UCSD-AML1 (cell line): ENCODE data around the gene FLT4.

Experiments
- DNase-seq: peaks from one replicate; lab custom pipeline; 2025; ENCODE audit not compliant: unreplicated experiment; lab: John Stamatoyannopoulos, UW

Gene FLT4

DNA sequence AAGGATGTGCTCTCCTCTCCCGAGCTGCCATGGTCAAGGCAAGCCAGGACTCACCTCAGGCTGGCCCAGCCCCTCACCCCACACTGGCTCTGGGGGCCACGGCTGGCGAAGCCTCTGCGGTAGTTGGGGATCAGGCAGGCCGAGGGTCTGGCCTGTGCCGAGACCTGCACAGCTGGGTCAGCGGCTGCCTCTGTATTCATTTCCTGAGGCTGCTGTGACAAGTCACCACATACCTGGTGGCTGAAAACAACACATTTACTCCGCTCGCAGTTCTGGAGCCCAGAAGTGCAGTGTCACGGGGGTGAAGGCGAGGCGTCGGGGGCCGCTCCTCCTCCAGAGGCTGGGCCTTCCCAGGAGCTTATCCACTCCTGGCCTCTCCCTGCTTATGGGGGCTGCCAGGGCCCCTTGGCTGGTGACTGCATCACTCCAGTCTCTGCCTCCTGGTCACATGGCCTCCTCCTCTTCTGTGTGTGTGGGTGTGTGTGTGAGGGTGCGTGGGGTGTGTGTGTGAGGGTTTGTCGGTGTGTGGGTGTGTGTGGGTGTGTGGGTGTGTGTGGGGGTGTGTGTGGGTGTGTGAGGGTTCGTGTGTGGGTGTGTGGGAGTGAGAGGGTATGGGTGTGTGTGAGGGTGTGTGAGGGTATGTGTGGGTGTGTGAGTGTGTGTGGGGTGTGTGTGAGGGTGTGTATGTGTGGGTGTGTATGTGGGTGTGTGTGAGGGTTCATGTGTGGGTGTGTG lies 54.9 kb downstream of the FLT4 start:
- no peak for DNase-seq

DNA sequence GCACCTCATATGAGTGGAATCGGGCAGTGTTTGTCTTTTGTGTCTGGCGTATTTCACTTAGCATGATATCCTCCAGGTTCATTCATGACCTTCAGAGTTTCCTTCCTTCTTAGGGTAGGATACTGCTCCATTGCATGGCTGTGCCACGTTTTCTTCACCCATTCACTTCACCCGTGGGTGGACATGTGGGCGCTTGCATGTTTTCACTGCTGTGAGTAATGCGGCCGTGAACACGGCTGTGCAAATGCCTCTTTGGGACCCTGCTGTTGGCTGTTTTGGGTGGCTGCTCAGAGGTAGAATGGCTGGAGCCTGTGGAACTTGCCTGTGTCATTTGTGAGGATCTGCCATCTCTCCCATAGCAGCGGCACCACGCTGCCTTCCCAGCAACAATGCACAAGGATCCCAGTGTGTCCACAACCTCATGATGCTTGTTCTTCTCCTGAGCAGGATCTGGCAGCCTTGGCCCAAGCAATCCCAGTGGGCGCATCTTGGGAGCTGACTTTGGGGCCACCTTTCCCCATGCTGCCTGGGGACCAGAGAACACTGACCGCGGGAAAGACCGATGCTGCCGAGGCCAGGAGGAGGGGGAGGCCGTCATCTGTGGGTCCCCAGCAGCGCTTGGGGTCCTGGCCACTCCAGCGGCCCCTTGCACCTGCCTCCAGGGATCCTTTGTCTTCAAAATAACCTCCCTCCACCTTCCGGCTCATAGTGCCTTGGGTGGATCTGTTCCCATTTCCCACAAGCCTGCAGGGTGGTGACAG lies 55.8 kb downstream of the FLT4 start:
- DNase-seq, result no peak

DNA sequence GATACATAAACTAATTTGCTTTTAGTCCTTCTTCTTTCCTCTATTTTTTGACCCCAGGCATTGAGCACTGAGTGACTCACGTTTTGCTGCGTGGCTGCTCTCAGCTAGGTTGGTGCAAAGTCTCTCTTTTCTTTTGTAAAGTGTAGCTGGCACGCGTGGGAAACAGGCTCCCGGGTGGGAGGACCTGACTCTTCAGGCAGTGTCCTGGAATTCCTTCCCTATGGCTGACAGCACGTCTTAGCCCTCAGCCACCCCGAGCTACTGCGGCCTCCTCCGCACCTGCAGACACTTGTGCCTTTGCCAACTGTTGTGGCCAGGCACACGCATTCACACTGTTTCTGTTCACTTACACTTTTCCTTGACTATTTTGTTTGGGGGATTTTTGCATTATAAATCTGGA lies 57.2 kb downstream of the FLT4 start:
- DNase-seq, result no peak

DNA sequence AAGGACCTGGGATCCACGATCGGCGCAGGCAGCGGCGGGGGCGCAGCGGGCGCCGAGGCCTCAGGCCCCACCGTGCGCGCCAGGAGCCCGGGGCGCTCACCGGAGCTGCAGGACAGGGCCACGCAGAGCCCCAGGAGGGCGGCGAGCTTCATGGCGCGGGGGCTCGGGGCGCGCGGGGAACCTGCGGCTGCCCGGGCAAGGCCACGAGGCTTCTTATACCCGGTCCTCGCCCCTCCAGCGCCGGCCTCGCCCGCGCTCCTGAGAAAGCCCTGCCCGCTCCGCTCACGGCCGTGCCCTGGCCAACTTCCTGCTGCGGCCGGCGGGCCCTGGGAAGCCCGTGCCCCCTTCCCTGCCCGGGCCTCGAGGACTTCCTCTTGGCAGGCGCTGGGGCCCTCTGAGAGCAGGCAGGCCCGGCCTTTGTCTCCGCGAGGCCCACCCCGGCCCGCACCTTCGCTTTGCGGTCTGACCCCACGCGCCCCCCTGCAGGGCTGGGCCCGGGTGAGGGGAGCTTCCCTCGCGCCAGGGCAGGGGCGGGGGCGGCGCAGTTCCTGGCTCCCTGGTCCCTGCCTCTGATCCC lies 58.0 kb downstream of the FLT4 start, which contains the start of gene SCGB3A1:
Gene SCGB3A1 (minus strand): TSS at position 189 of the 577 bp plus-strand sequence. CDS start 37 bp downstream, at position 152.
- DNase-seq, result no peak

DNA sequence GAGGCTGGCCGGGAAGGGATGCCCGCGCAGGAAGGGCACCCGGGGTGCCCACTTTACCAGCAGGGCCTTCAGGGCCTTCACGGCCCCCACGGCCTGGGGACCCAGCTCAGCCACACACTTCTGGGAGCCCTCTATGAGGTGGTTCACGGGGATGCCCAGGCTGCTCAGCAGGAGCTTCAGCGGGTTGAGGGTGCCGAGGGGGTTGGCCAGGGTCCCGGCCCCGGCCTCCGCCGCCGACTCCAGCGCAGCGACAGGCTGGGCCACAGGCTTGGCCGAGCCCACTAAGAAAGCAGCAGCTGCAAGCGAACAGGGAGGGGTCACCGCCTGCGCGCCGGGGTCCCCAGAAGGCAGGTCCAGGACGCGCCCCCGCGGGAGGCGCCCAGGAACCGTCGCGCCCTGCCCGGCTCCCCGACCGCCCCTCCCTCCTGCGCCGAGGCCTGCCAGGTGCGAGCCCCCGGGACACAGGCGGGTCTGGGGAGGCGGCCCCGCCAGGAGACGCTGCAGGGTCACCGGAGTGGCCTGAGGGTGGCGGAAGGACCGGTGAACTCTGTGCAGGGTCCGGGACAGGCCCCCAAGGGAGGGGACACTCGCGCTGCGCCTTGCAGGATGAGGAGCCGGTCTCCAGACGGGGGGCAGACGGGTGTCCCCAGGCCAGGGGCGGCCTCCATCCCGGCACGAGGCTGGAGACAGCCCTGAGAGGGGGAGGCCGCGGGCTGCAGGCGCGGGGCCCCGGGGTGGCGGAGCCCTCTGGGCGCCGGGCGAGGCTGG lies 58.7 kb downstream of the FLT4 start:
- no peak for DNase-seq

DNA sequence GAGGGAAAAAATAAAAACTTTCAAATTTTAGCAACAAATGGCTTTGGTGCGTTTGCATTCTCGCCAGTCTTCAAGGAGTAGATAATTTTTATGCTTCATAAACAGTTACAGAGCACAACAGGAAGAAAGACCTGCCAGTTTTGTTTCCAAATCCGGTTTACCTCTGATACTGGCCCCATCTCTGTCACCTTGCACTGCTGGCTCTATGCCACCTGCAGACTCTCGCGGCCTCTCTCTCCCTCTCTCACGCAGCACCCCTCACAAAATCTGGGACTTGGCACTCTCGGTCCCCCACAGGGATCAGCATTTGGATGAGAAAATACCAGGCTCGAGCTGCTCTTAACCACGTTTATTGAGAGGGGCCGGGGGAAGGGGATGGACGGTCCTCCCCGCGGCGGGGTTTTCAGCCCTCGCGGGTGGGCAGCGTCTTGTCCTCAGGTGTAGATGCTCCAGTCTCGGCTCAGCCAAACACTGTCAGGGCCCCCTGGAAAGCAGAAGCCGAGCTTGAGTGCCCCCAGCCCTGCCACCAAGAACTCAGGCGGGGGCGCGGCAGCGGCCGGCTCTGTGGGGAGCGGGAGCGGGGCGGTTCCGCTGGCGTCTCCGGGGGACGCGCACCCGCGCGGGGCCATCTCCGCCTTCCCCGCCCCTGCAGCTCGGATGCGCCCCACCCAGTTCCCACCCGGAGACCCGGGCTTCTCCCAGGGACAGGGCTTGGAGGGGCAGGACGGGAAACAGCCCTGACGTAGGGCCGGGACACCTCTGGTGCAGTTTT lies 59.4 kb downstream of the FLT4 start:
- no peak for DNase-seq

DNA sequence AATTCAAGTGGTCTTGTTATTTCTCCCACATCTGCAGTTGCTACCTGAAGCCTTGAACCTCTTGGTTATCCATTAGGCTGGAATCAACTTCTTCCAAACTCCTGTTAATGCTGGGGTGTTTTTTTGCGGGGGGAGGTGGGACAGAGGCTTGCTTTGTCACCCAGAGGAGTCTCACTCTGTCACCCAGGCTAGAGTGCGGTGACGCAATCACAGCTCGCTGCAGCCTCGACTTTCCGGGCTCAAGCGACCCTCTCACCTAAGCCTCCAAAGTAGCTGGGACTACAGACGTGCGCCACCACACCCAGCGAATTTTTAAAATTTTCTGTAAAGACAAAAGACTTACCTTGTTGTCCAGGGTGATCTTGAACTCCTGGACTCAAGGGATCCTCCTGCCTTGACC lies 62.5 kb downstream of the FLT4 start:
- no peak for DNase-seq

DNA sequence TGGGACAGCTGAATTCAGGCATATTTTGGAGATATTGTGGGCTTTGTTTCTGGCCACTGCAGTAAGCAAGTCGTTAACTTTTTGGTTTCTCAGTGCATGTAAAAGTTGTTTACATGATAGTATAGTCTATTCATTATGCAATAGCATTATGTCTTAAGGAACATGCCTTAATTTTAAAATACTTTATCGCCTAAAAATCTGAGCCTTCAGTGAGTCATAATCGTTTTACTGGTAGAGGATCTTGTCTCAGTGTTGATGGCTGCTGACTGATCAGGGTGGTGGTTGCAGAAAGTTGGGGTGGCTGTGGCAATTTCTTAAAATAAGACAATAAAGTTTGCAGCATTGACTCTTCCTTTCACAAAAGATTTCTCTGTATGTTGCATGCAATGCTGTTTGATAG lies 63.2 kb downstream of the FLT4 start:
- DNase-seq, result no peak

DNA sequence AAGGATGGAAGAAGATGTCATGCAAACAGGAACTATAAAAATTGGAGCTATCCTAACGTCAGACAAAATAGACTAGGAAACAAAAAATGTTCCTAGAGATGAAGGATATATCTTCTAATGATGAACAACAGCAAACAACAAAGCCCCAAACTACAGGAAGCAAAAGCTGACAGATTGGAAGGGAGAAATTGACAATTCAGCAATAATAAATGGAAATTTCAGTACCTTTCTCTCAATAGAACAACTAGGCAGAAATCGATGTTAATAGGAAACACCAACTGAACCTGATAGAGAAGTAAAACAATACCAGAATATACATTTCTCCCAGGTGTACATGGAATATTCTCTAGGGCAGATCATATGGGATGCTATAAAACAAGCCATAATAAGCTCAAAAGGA lies 65.7 kb downstream of the FLT4 start:
- DNase-seq, result no peak

DNA sequence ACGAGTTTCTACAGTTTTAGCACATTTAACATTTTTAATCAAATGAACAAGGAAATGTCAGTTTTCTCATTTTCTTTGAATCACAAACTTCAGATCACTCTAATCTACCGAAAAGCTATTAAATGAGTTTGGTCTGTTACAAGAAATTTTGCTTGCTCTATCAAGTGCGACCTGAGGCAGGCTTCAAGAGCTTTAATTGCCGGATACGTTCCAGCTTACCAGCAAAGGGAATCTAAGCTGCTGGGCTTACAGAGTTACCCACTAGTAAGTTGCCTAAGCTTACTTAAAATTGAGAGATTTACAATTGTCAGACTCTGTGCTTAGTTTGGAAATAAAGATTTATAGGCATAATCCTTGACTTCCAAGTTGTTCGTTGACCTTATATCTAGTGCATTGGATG lies 68.7 kb downstream of the FLT4 start:
- no peak for DNase-seq

DNA sequence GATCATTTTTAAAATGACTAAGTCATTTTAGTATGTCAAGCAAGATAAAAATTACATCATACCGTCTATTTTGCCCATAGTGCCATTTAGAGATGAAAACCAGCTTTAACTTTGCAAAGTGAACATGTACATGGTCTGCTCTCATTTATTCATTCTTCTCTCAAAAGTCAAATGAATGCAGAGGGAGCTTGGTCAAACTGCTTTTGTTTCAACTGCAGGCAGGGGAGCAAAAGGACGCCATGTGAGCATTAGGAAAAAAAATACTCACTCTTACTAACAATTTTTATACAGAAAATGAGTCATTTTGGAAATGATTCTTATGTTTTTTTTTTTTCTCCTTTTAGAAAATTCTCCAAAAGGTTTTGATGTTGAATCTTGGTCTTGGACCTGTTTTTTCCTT lies 73.8 kb downstream of the FLT4 start:
- DNase-seq, result no peak

DNA sequence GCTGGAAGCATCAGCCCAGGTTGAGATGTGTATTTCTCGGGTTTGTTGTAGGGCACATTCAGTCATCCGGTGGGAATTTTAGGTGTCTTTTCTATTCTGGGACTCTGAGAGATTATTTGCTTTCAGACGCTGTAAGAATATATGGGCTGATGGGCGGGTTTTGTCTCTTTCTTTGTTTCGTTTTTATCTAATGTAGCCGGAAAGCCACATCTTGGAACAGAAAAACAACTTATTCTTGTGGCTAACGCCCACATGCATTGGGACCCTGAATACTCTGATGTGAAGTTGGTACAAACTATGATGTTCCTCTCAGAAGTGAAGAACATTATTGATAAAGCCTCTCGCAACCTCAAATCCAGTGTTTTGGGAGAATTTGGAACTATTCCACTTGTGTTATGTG lies 80.5 kb downstream of the FLT4 start:
- DNase-seq, result no peak

DNA sequence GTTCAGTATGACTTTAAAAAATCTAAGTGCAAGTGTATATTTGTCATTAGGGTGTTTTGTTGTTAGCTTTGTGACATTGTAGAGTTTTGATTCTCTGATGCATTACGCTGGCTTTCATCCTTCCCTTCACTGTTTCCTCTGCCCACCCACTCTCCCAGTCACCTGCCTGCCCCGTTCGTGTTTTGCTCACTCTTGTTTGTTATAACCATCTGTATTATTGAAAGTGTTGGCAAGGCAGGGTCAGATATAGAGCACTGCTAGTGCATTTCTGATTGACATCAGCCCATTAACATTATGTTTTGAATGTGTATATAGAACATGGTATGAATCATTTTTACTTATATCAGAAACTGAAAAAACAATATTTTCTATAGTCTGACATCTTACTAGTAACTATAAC lies 85.4 kb downstream of the FLT4 start:
- no peak for DNase-seq

DNA sequence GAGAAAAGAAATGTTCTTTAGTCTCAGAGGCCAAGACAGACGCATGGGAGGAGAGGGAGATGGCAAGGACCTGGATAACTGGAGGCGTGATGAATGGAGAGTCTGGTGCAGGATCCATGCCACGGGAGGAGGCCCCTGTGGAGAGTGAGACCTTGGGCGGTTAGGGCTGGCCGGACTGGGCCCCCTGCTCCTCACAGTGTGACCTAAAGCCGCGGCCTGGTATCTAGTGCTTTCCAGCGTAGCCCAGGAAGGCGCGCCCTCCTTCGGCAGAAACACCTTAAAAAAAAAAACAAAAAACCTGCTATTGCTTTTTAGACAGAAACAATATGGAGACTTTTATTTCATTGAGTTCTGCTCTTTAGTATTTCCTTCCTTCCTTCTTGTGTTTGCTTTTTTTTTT lies 91.2 kb downstream of the FLT4 start:
- no peak for DNase-seq

DNA sequence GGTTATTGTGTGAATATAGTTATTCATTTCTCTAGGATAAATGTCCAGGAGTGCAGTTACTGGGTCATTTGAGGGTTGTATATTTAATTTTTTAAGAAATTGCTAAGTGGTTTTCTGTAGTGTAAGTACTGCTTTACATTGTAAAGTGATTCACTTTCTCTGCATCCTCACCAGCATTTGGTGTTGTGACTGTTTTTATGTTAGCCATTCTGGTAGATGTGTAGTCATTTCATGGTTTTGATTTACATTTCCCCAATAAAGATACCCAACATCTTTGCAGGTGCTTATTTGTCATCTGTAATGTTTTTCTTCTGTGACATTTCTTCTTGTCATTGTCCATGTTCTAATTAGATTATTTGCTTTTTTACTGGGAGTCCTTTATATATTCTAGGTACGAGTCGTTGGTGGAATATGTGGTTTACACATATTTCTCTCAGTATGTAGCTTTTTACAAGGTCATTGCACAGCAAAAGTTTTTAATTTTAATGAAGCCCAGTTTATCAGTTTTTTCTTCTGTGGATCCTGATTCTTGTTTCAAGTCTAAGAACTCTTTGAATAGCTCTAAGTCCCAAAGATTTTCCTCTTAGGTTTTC lies 92.1 kb downstream of the FLT4 start:
- no peak for DNase-seq

DNA sequence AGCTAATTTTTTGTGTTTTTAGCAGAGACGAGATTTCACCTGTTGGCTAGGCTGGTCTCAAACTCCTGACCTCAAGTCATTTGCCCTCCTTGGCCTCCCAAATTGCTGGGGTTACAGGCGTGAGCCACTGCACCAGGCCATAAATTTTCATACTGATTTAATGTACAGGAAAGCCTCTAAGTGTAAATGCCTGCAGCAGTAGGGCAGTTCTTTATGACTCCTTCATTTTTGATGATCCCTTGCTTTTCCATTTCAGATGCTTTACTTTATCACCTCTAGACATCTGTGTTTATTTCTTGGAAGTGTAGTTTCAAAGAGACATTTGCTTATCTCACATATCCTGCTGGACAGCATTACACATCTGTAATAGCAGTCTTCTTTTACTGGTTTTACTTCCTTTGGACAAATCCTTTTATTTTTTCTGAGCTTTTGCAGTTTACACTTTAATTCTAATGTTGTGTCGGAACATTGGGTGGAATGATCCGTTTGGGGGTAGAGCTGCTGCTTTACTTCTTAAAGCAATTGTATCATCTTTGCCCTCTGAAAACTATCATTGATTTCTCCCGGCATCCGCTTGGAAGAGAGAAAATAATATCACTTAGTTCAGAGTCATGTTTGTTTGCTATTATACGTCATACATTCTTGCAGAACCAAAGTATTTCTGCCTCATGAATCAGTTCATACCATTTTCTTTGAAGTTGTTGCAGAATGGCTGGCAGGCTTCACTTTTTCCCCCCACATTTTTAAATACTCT lies 94.1 kb downstream of the FLT4 start:
- no peak for DNase-seq

DNA sequence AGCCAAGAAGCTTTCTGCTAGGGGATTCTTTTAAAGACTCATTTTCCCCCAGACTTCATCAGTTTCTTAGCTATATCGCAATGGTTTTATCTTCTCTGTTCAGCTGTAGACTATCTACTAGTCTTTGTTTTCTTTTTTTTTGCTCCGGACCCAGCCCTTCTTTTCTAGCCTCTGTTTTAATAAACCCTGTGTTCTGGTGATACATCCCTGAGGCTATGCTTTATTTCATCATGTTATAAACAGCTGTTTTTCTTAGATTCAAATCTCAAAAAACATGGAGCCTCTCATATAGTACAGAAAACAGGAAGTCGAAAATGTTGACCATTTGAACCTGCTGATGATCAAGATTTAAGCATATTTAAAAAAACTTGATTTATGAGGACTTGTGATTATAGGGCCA lies 95.9 kb downstream of the FLT4 start:
- no peak for DNase-seq
